Middle frontal gyrus (tissue), 1 donor: ENCODE results near the gene NINL.

Experiments used
- DNase-seq: peaks from one replicate; pipeline ENCODE4 v3.0.0-alpha.2; 2015; ENCODE audit warnings: low spot score; ENCODE audit errors: extremely low spot score

The NINL gene

DNA sequence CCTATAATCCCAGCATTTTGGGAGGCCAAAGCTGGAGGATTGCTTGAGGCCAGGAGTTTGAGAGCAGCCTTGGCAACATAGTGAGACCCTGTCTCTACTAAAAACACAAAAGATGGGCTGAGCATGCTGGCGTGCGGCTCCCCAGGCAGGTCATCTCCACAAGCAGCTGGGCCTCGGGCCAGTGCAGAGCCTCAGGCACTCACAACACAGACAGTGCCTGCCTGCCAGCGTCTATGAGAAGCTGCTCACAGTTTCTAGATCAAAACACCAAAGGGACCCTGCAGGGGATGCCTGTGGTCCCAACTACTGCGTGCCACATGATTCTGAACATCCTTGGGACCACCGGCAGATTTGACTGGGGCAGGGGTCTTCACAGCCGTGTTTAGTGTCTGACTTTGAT lies 118.5 kb downstream of the NINL start:
- DNase-seq = no peak

GRCh38 chr20:25465243-25466135 lies 119.8 kb downstream of the NINL start:
- no peak for DNase-seq

DNA sequence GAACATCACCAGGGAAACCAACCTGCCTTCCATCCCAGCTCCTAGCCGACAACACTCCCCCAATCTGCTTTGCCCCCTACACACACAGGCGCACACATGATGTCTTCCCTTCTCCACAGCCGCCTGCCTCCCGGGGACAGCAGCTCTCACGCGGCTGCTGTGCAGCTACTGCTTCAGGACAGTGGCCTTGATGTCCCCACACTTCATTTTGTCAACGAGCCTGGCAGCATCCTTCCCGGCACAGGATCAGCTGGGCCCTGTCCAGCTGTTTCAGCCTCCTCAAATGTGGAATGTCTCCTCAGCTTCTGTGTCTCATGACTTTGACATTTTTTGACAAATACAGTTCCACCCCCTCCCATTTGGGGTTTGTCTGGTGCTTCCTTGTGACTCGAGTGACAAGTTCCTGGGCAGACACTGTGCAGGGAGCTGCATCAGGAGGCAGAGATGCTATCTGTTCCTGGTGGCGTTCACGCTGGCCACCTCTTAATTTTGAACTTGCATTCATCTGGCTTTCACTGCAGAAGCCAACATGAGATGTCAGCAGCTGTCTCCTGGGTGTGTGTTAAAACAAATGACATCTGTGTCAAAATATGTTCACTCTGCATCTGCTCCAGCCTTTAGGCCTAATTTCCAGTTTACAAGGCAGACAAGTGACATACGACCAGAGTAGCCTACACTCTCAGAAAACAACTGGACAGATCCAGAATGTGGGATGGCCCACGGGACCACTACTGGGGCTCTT lies 120.7 kb downstream of the NINL start:
- DNase-seq = no peak

- DNase-seq = no peak
These were observed 123.4 kb downstream of the NINL start for GRCh38 chr20:25461786-25462545.

DNA sequence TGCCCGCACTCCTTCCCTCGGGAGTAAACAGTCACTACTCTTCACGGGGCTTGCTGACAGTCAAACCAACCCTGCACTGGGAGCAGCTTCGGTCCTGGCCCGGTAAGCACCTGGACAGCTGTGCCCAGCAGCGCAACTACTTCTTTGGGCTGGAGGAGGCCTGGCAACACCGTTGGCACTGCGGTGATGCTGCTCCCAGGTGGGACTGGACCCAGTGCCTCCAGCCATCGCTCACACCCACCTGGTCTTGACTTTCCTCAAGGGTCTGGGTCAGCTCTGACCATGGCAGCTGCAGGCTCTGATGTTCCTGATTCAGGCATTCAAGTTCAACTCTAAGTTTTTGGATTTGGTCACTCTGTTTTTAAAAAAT lies 124.1 kb downstream of the NINL start:
- no peak for DNase-seq

DNA sequence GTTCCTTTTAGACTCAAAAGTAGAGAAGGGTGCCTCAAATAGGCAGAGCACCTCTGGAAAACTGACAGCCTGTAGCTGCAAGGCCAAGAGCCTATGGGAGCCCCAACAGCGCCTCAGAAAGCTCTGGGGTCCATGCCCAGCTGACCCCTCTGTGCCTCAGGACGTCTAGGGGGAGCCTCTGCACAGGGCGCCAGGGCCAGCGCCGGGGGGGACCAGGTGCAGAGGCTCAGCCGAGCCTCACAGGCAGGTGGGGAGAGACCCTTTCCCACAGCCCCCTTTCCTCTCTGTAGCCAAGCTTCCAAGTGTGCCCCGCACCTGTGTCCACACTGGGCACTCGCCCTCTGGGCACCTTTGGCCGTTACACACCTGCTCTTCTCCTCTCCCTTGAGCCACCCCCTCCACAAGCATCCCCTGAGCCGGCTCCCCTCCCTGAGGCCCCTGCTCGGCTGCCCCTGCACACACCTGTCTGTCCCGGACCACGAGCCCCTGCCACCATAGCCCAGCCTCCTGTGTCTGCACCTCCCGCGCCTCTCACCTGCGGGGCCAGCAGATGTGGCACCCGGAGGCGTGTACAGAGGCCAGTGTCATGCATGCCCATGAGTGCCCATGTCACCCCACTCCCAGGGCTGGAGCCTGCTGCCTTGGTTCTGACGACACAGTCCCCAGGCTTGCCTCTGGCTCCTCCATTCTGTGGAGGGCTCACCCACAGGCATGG lies 124.6 kb downstream of the NINL start:
- no peak for DNase-seq

DNA sequence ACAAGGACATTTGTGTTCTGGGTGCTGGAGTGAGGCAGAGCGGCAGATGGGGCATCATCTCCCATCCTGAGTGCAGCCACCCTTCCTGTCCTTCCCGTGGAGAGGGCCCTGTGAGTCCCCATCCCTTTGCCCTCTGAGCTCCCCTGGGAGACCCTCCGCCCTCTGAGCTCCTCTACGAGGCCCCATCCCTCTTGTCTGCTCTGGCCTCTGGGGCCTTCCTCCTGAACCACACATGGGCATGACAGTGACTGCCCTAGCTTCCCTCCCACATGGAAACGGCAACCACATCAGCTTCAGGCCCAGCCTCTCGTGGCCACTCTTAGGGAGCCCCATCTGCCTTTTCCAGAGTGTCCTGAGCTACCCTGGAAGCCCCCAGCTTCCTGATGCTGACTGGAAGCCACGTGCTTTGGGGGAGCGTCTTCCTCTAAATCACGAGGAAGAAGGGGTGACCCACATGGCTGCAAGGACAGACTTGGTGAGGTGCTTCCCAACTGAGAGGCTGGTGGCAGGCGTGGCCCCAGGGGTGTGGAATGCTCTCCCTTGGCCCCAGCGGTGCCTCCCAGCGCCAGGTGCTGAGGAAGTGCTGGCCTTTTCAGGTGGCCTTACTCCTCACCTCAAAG lies 125.3 kb downstream of the NINL start:
- no peak for DNase-seq

DNA sequence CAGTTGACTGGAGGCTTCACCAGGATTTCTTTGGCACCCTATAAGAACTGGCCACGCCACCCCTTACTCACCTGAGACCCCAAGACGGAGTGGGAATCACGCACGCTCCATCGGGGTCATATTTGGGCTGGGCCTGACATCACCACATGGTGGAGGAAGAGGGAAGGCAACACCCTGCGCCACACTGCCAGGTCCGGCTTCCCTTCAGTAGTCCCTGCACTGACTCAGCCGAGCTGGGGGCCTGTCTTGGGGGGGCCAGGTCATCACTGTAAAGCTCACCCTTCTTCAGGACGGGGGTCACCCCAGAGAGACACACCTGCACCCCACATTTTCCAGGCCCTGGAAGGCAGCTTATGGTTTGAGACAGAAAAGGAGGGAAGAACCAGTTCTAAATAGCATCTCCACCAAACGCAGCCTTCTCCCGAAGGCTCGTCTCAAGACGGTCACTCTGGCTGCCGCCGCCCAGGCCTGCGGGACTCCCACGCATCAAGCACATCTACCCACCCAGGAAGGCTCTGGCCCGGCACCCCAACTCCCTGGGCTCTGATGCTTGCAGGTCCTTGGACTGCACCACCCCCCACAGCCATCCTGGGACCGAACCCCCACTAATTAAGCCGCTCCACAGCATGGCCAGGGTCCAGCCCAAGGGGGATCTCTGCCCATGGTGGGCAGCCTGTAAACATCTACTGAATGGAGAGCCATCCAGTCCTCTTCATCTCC lies 126.1 kb downstream of the NINL start:
- DNase-seq = no peak

GRCh38 chr20:25457886-25458680 lies 127.2 kb downstream of the NINL start:
- DNase-seq = no peak

- DNase-seq = no peak
These were observed 131.0 kb downstream of the NINL start for GRCh38 chr20:25454153-25454900.

- DNase-seq = no peak
These were observed 132.1 kb downstream of the NINL start for GRCh38 chr20:25453035-25453810.

DNA sequence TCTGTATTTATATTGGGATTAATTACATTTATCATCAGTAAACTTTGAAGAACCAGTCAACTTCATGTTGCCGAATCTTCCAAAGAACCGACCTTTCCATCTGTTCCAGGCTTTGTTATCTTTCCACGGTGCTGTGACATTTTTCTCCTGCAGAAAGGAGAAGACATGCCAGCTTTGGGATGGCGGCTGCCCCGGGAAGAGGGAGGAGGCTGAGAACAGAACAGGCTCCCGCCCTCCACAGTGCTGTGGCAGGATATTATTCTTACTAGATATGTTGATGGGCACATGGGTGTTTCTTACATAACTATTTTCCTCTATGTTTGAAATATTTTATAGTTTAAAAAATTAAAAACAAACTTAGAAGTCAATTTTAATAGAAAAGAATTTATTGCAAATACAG lies 133.0 kb downstream of the NINL start:
- no peak for DNase-seq

DNA sequence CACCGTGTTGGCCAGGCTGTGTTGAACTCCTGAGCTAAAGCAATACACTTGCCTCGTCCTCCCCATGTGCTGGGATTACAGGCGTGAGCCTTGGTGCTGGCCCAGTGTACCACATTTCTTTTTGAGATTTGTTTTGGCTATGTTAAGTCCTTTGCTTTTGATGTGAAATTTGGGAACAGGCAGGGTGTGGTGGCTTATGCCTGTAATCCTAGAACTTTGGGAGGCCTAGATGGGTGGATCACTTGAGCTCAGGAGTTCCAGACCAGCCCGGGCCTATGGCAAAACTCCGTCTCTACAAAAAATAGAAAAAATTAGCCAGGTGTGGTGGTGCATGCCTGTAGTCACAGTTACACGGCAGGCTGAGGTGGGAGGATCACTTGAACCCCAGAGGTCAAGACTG lies 137.7 kb downstream of the NINL start:
- no peak for DNase-seq

GRCh38 chr20:25444556-25444955 lies 140.8 kb downstream of the NINL start:
- DNase-seq = no peak

DNA sequence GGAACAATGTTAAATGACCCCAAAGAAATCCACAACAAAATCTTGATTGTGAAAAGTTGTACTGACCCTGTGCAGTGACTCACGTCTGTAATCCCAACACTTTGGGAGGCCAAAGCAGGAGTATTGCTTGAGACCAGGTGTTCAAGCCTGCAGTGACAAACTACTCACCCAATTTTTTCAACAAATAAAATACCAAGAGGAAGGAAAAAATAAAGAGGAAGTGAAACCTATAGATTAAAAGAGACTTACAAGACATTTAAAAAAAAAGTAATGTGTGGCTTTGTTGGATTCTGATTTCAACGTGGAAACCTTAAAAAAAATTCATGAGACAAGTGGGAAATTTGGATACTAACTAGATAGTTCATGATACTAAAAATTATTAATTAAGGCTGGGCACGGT lies 146.0 kb downstream of the NINL start:
- DNase-seq = no peak

DNA sequence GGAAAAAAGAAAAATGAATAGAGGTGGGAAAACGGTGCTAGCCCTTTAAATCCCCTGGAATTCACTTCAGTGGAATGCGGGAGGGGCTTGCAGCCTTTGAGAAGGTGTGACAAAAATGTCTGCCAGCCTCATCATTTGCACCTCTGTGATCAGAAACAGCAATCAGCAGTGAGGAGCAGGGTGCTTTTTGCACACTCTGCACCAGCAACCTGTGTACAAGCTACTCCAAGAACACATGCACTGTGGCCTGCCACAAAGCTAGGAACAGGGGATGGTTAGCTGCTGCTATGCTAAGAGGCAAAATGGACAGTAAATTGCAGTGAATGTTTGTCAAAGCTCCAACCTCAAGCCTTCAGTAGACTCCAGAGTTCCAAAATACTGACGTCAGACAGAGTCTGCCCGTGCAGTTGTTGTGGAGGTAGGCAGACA lies 148.2 kb downstream of the NINL start:
- DNase-seq = no peak

DNA sequence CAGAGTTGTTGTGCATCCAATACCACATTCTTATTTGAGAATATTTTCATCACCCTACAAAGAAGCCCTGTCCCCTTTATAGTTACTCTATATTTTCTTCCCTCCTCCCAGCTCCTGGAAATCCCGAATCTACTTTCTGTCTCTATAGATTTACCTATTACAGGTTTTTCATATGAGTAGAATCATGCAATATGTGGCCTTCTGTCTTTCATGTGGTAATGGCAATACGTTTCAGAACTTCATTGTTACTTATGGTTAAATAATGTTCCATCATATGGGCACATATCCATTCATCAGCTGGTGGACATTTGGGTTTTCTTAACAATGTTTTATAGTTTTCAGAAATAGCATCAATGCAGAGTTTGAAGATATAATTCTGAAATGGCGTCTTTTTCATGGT lies 160.8 kb downstream of the NINL start:
- DNase-seq = no peak

GRCh38 chr20:25422032-25422431 lies 163.3 kb downstream of the NINL start:
- DNase-seq = no peak
